Nephron (organoid): ENCODE measurements around the gene UBE2J1.
"Not testable (repeated sequence)": the region's sequence is repeated elsewhere in the genome, so short reads cannot be mapped to it uniquely, and the experiment has no call there.

Experiments
- H3K27ac Mint-ChIP-seq, 3 experiments: 2 replicates each; pipeline ENCODE4 v1.8.0; 2020; ENCODE audit warnings: mixed read lengths in 3 of 3, mild to moderate bottlenecking in 2 of 3, moderate library complexity in 1 of 3
- H3K27me3 Mint-ChIP-seq: 2 replicates; pipeline ENCODE4 v1.8.0; 2021; ENCODE audit warnings: low read depth, mild to moderate bottlenecking, moderate library complexity, mixed read lengths
- H3K36me3 Mint-ChIP-seq: 2 replicates; pipeline ENCODE4 v1.8.0; 2020; ENCODE audit warnings: low read depth, mixed read lengths
- H3K4me1 Mint-ChIP-seq: 2 replicates; pipeline ENCODE4 v1.8.0; 2020; ENCODE audit warnings: mixed read lengths
- H3K4me3 Mint-ChIP-seq, 3 experiments: 2 replicates each; pipeline ENCODE4 v1.8.0; 2020; ENCODE audit warnings: mild to moderate bottlenecking in 3 of 3, mixed read lengths in 3 of 3, moderate library complexity in 2 of 3
- H3K9me3 Mint-ChIP-seq: 2 replicates; pipeline ENCODE4 v1.8.0; 2020; ENCODE audit warnings: mixed read lengths
- TF ChIP-seq, protein P1 (sequence below), 3 experiments: fragments of 200-600 bp; sonication (generic); IDR thresholded peaks; one replicate each; pipeline ENCODE4 v1.5.0; 2021; ENCODE audit warnings: antibody characterized with exemption in 3 of 3; ENCODE audit not compliant: unreplicated experiment in 3 of 3

UBE2J1 gene

DNA sequence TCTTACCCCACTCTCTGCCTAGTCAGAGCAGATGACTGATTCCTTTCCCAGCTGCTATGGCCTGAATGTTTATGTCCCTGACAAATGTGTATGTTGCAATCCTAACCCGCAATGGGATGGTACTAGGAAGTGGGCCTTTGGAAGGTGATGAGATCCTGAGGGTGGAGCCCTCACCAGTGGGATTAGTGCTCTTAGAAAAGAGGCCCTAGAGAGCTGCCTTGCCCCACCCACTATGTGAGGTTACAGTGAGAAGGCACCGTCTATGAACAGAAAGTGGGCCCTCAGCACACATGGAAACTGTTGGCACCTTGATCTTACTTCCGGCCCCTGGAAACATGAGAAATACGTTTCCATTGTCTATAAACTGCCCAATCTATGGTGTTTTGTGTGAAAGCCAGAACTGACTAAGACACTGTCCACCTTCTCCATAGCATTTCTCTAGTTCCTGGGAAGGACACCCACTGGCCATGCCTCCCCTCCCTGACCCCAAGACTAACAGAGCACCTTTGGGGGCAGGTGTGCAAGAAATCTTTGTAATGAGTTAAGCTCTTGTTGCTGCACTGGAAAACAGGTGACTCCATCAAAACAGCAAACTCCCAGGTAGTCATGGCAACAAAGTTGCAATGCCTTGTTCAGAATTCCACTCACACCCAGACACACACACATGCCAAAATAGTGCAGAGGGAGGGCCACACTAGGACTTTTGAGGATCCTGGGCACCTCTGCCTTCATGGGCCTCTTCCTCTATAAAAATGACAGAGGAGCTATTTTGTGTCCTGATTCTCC is 53.6 kb downstream of the UBE2J1 start:
- H3K36me3 Mint-ChIP-seq = no peaks in the 10 kb centered on the region
- peak overlapping the region; percentile 65 to 85 (median 79) for H3K27ac Mint-ChIP-seq
- peaks cover 27% of the 10 kb centered on the region for H3K4me1 Mint-ChIP-seq
- no peak overlapping the region for H3K4me3 Mint-ChIP-seq
- TF ChIP-seq, protein P1, sequence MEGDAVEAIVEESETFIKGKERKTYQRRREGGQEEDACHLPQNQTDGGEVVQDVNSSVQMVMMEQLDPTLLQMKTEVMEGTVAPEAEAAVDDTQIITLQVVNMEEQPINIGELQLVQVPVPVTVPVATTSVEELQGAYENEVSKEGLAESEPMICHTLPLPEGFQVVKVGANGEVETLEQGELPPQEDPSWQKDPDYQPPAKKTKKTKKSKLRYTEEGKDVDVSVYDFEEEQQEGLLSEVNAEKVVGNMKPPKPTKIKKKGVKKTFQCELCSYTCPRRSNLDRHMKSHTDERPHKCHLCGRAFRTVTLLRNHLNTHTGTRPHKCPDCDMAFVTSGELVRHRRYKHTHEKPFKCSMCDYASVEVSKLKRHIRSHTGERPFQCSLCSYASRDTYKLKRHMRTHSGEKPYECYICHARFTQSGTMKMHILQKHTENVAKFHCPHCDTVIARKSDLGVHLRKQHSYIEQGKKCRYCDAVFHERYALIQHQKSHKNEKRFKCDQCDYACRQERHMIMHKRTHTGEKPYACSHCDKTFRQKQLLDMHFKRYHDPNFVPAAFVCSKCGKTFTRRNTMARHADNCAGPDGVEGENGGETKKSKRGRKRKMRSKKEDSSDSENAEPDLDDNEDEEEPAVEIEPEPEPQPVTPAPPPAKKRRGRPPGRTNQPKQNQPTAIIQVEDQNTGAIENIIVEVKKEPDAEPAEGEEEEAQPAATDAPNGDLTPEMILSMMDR (IDR thresholded peaks at IDR 0.05; ENCODE audit: unreplicated experiment in 3 of 3) = no peak
- H3K9me3 Mint-ChIP-seq = peaks cover 14% of the 10 kb centered on the region
- peaks cover 9% of the 10 kb centered on the region for H3K27me3 Mint-ChIP-seq

DNA sequence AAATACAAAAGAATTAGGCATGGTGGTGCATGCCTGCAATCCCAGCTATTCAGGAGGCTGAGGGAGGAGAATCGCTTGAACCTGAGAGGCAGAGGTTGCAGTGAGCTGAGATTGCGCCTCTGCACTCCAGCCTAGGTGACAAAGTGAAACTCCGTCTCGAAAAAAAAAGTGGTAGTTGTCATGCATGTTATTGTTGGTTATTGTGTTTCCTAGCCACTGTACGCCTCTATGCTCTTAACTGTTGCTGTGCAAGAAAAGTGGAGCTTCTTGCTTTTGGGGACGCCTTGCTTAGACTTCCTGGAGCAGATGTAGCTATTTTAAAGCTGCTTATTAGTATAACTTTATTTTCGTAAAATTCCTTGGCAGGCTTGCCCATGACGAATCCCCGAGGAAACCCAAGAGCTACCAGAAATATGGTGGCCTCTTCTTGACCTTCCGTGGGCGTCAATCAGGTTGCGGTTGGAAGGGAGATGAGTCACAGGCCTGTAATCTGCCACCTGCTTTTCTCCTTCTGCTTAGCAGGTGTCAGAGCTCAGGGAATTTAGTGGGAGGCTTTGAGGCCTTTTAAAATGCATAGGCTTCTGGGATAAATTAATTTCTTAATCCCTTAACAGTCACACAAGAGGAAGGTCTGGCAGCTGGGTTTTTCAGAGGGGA is 54.7 kb downstream of the UBE2J1 start:
- H3K27me3 Mint-ChIP-seq = peaks cover 9% of the 10 kb centered on the region
- peak overlapping the region in 1 of 3 experiments; percentile 5 for H3K4me3 Mint-ChIP-seq
- H3K9me3 Mint-ChIP-seq = peaks cover 13% of the 10 kb centered on the region
- TF ChIP-seq, protein P1 (IDR thresholded peaks at IDR 0.05; ENCODE audit: unreplicated experiment in 3 of 3) = no peak
- peaks cover 27% of the 10 kb centered on the region for H3K4me1 Mint-ChIP-seq
- no peaks in the 10 kb centered on the region for H3K36me3 Mint-ChIP-seq
- peak overlapping the region; percentile 65 to 85 (median 79) for H3K27ac Mint-ChIP-seq

DNA sequence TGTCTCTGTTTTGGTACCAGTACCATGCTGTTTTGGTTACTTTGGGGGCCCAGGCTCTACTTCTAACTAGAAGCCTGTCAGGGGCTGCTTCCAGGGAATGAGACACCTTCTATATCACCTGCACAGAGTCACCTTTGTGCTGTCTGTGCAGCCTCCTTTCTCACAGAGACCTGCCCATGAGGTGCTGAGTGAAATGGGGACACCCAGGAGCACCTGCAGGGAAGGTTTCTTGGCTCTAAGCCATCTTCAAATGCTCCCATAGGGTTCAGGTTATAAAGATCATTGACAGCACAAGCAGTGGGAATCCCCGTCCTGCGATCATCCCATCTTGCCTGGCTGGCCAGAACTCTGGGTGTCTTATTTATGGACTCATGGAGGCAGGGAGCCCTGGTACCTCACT is 56.5 kb downstream of the UBE2J1 start:
- H3K4me1 Mint-ChIP-seq = peaks cover 35% of the 10 kb centered on the region
- peaks cover 3% of the 10 kb centered on the region for H3K9me3 Mint-ChIP-seq
- TF ChIP-seq, protein P1 (IDR thresholded peaks at IDR 0.05; ENCODE audit: unreplicated experiment in 3 of 3) = no peak
- no peak overlapping the region for H3K27ac Mint-ChIP-seq
- peaks cover 9% of the 10 kb centered on the region for H3K27me3 Mint-ChIP-seq
- H3K36me3 Mint-ChIP-seq = no peaks in the 10 kb centered on the region
- H3K4me3 Mint-ChIP-seq = no peak overlapping the region

DNA sequence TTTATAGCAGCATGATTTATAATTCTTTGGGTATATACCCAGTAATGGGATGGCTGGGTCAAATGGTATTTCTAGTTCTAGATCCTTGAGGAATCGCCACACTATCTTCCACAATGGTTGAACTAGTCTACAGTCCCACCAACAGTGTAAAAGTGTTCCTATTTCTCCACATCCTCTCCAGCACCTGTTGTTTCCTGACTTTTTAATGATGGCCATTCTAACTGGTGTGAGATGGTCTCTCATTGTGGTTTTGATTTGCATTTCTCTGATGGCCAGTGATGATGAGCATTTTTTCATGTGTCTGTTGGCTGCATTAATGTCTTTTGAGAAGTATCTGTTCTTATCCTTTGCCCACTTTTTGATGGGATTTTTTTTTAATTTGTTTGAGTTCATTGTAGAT is 57.4 kb downstream of the UBE2J1 start:
- H3K4me1 Mint-ChIP-seq = peaks cover 40% of the 10 kb centered on the region
- not testable (repeated sequence) for H3K4me3 Mint-ChIP-seq, H3K9me3 Mint-ChIP-seq, H3K27ac Mint-ChIP-seq, H3K27me3 Mint-ChIP-seq, H3K36me3 Mint-ChIP-seq

DNA sequence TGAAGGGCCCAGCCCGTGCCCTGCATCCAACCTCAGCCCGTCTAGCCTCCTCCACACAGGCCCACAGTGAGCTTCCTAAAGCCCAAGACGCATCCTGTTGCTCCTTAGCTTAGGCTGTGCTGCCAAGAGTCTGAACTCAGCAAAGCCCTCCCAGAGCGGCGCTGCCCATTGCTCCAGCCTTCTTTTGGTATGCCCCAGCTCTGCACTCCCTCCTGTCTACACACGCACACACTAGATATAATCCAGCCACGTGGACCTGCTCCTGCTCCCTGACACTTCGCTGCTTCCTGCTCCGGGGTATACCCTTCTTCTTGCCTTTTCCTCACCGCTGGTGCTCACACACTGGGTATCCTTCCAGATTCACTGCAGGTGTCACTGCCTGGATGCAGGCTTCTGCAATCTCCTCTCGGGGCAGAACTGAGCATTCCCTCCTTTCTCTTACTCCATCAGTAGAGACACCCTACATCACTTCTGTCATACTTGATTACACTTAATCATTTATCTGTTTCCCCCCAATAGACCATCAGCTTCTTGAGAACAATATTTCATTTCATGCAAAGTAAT is 61.2 kb downstream of the UBE2J1 start:
- Mint-ChIP-seq H3K9me3 (peaks cover 3% of the 10 kb centered on the region), H3K4me1 (peaks cover 33% of the 10 kb centered on the region), H3K27me3 (no peaks in the 10 kb centered on the region), H3K27ac (peak overlapping the region in 1 of 3 experiments; percentile 0), H3K36me3 (no peaks in the 10 kb centered on the region), H3K4me3 (no peak overlapping the region)
- TF ChIP-seq, protein P1 (IDR thresholded peaks at IDR 0.05; ENCODE audit: unreplicated experiment in 3 of 3) = no peak

GRCh38 chr6:89290401-89291155 is 61.9 kb downstream of the UBE2J1 start:
- H3K27me3 Mint-ChIP-seq = no peaks in the 10 kb centered on the region
- TF ChIP-seq, protein P1 (IDR thresholded peaks at IDR 0.05; ENCODE audit: unreplicated experiment in 3 of 3) = no peak
- H3K27ac Mint-ChIP-seq = peak overlapping the region in 1 of 3 experiments; percentile 0
- no peak overlapping the region for H3K4me3 Mint-ChIP-seq
- H3K36me3 Mint-ChIP-seq = no peaks in the 10 kb centered on the region
- peaks cover 3% of the 10 kb centered on the region for H3K9me3 Mint-ChIP-seq
- H3K4me1 Mint-ChIP-seq = peaks cover 33% of the 10 kb centered on the region
